Keratinocyte (primary cell): ENCODE results near the gene EFCAB6. TPM values are rescaled to one million over a fixed set of nuclear protein-coding genes. Genes with fewer than 3 reads are reported as not detected.

Source experiments
- DNase-seq: peaks from one replicate; pipeline ENCODE4 v3.0.0-alpha.2; 2011; ENCODE audit warnings: low read depth, missing footprints, low spot score
- FAIRE-seq: peaks from 2 replicates; lab custom pipeline; 2011; peaks lifted over from hg19 to GRCh38; lab: Jason Lieb, UNC
- H2AFZ ChIP-seq: 2 replicates; pipeline ENCODE4 v1.6.0; 2012; ENCODE audit warnings: low read length, control low read depth, inconsistent platforms; ENCODE audit not compliant: control insufficient read depth
- H3K27ac ChIP-seq: 2 replicates; pipeline ENCODE4 v1.5.1; 2011; ENCODE audit warnings: low read length; ENCODE audit not compliant: control insufficient read depth, insufficient read depth
- H3K27me3 ChIP-seq: 3 replicates; pipeline ENCODE4 v1.6.0; 2011; ENCODE audit warnings: low read length; ENCODE audit not compliant: control insufficient read depth, insufficient read depth; ENCODE audit errors: extremely low read depth
- H3K36me3 ChIP-seq, 2 experiments: 2 replicates in 1 of 2; 3 replicates in 1 of 2; pipeline ENCODE4 v1.5.1; 2011; ENCODE audit warnings: low read length in 2 of 2, mild to moderate bottlenecking in 1 of 2; ENCODE audit not compliant: control insufficient read depth in 2 of 2, insufficient read depth in 2 of 2; ENCODE audit errors: extremely low read depth in 1 of 2
- H3K4me1 ChIP-seq: 3 replicates; pipeline ENCODE4 v1.5.1; 2011; ENCODE audit warnings: low read length; ENCODE audit not compliant: control insufficient read depth, insufficient read depth; ENCODE audit errors: extremely low read depth
- H3K4me2 ChIP-seq: 3 replicates; pipeline ENCODE4 v1.6.0; 2011; ENCODE audit warnings: low read depth, low read length; ENCODE audit not compliant: control insufficient read depth, insufficient read depth; ENCODE audit errors: extremely low read depth
- H3K4me3 ChIP-seq, 3 experiments: fragments of 200-600 bp in 1 of 3; sonication (generic) in 1 of 3; 2 replicates in 2 of 3; 3 replicates in 1 of 3; pipeline ENCODE4 v1.5.1; 2011 to 2016; ENCODE audit warnings: low read length in 3 of 3, mild to moderate bottlenecking in 3 of 3, control low read depth in 2 of 3, inconsistent platforms in 1 of 3, low read depth in 1 of 3, mixed read lengths in 1 of 3, mixed run types in 1 of 3, moderate library complexity in 1 of 3; ENCODE audit not compliant: control insufficient read depth in 2 of 3, insufficient read depth in 2 of 3; ENCODE audit errors: extremely low read depth in 1 of 3
- H3K79me2 ChIP-seq: 2 replicates; pipeline ENCODE4 v1.6.0; 2012; ENCODE audit warnings: low read length; ENCODE audit not compliant: control insufficient read depth, insufficient read depth
- H3K9ac ChIP-seq: 3 replicates; pipeline ENCODE4 v1.6.0; 2011; ENCODE audit warnings: low read length; ENCODE audit not compliant: control insufficient read depth, insufficient read depth; ENCODE audit errors: extremely low read depth
- H3K9me1 ChIP-seq: 3 replicates; pipeline ENCODE4 v1.6.0; 2011; ENCODE audit warnings: low read length; ENCODE audit not compliant: control insufficient read depth, insufficient read depth; ENCODE audit errors: extremely low read depth
- H3K9me3 ChIP-seq: 2 replicates; pipeline ENCODE4 v1.5.1; 2012; ENCODE audit warnings: low read depth, low read length; ENCODE audit not compliant: control insufficient read depth
- H4K20me1 ChIP-seq: 3 replicates; pipeline ENCODE4 v1.6.0; 2011; ENCODE audit warnings: low read length; ENCODE audit not compliant: control insufficient read depth, insufficient read depth; ENCODE audit errors: extremely low read depth
- EZH2 ChIP-seq: IDR thresholded peaks from one replicate; pipeline ENCODE4 v1.6.1; 2012; ENCODE audit warnings: inconsistent platforms, mild to moderate bottlenecking, low read length, moderate library complexity
- dilution Hi-C: fragments of 300-500 bp; cut with MboI; formaldehyde crosslinking; loops from one replicate; pipeline ENCODE4 v1.7.0; 2020; ENCODE audit warnings: low sequenced_read_pairs; ENCODE audit not compliant: extremely low pct_ligation_motif_present
- polyA plus RNA-seq, 5 experiments: library from polyadenylated mRNA; depleted of rRNA in 3 of 5; stranded (reverse) in 3 of 5; stranded (forward) in 1 of 5; unstranded in 1 of 5; fragments of >200 nt; gene quantifications; 1 replicate in 1 of 5; 2 replicates in 3 of 5; 3 replicates in 1 of 5; pipeline versions ENCODE4 v1.2.1 to v1.2.3, GENCODE V29; 2011 to 2012; ENCODE audit warnings: missing spikeins in 2 of 5, low read depth in 1 of 5, low replicate concordance in 1 of 5
- TF ChIP-seq, protein P1 (sequence below), 3 experiments: IDR thresholded peaks in 1 of 3; conservative IDR thresholded peaks in 1 of 3; optimal IDR thresholded peaks in 1 of 3; 2 replicates in 2 of 3; 3 replicates in 1 of 3; pipeline versions ENCODE3 to v1.5.1; 2011; ENCODE audit warnings: low read length in 3 of 3, mild to moderate bottlenecking in 3 of 3, moderate library complexity in 2 of 3, control low read depth in 1 of 3, inconsistent platforms in 1 of 3; ENCODE audit not compliant: insufficient read depth in 2 of 3; ENCODE audit errors: extremely low read depth in 1 of 3

Gene EFCAB6
- polyA plus RNA-seq, 1 donor (not counting 4 experiments of a cell fraction or from before 2014, with no cell fraction given), result 0.18 TPM

DNA sequence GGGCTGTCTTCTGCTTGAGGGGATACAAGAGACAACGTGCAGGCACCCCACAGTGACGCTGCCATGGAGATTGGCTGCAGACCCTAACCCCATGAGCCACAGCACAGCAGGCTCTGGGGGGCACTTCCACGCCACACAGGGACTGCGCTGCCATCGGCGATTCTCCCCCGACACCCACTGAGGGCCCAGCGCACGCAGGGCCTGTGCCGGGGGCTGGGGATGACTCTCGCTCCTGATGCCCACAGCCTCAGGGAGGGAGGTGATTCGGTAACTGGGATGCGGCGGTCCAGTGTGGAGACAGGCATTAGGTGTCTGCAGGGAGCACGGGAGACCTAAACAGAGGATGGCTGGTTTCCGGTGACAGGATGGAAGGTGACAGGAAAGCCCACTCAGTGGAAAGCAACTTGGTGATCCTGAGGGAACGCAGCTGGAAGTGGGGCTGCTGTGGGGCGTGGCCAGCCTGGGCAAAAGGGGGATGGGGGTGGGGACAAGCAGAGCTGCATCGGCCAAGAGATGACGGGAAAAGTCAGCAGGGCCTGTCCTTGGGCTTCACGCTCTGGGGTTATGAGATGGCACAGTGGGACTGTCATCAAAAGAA, 37.7 kb downstream of the EFCAB6 start:
- H3K4me3 ChIP-seq, result no peak overlapping the region
- H3K36me3 ChIP-seq, result no peaks in the 10 kb centered on the region
- DNase-seq (no peak), FAIRE-seq (no peak)
- H3K79me2 ChIP-seq, result no peaks in the 10 kb centered on the region
- no peaks in the 10 kb centered on the region for H4K20me1 ChIP-seq
- H3K4me2 ChIP-seq, result no peak overlapping the region
- H3K27me3 ChIP-seq, result no peaks in the 10 kb centered on the region
- no peaks in the 10 kb centered on the region for H3K9me3 ChIP-seq
- TF ChIP-seq EZH2, result no peak
- TF ChIP-seq, protein P1, sequence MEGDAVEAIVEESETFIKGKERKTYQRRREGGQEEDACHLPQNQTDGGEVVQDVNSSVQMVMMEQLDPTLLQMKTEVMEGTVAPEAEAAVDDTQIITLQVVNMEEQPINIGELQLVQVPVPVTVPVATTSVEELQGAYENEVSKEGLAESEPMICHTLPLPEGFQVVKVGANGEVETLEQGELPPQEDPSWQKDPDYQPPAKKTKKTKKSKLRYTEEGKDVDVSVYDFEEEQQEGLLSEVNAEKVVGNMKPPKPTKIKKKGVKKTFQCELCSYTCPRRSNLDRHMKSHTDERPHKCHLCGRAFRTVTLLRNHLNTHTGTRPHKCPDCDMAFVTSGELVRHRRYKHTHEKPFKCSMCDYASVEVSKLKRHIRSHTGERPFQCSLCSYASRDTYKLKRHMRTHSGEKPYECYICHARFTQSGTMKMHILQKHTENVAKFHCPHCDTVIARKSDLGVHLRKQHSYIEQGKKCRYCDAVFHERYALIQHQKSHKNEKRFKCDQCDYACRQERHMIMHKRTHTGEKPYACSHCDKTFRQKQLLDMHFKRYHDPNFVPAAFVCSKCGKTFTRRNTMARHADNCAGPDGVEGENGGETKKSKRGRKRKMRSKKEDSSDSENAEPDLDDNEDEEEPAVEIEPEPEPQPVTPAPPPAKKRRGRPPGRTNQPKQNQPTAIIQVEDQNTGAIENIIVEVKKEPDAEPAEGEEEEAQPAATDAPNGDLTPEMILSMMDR (optimal IDR thresholded peaks at IDR 0.05 in 1 of 3, IDR thresholded peaks at IDR 0.05 in 1 of 3, conservative IDR thresholded peaks at IDR 0.05 in 1 of 3; ENCODE audit: extremely low read depth in 1 of 3, insufficient read depth in 2 of 3, low read length in 3 of 3), result no peak
- H3K27ac ChIP-seq, result no peak overlapping the region
- no peak overlapping the region for H2AFZ ChIP-seq
- H3K9ac ChIP-seq, result no peak overlapping the region
- no peaks in the 10 kb centered on the region for H3K9me1 ChIP-seq
- dilution Hi-C loops, result no loop called here
- peaks cover 5% of the 10 kb centered on the region for H3K4me1 ChIP-seq

GRCh38 chr22:43772831-43773230, 39.3 kb downstream of the EFCAB6 start:
- Histone ChIP-seq H3K4me1 (peaks cover 5% of the 10 kb centered on the region), H3K27ac (no peak overlapping the region), H3K79me2 (no peaks in the 10 kb centered on the region), H3K9me1 (no peaks in the 10 kb centered on the region), H3K9ac (no peak overlapping the region), H3K4me2 (no peak overlapping the region), H3K27me3 (no peaks in the 10 kb centered on the region), H3K4me3 (no peak overlapping the region), H3K36me3 (no peaks in the 10 kb centered on the region), H3K9me3 (no peaks in the 10 kb centered on the region), H4K20me1 (no peaks in the 10 kb centered on the region), H2AFZ (no peak overlapping the region)
- no peak for FAIRE-seq
- no peak for DNase-seq
- dilution Hi-C loops, result no loop called here
- TF ChIP-seq EZH2, result no peak
- TF ChIP-seq, protein P1 (optimal IDR thresholded peaks at IDR 0.05 in 1 of 3, IDR thresholded peaks at IDR 0.05 in 1 of 3, conservative IDR thresholded peaks at IDR 0.05 in 1 of 3; ENCODE audit: extremely low read depth in 1 of 3, insufficient read depth in 2 of 3, low read length in 3 of 3), result no peak
